Left renal cortex interstitium (tissue), 4 donors: ENCODE measurements around the gene MAST4. TPM values are rescaled to one million over a fixed set of nuclear protein-coding genes. Genes with fewer than 3 reads are reported as not detected.

ENCODE experiments used
- DNase-seq, 4 donors: peaks; one replicate each; pipeline ENCODE4 v3.0.0-alpha.2; 2013; ENCODE audit warnings: low read depth in 4 of 4, low spot score in 2 of 4, missing footprints in 1 of 4
- polyA plus RNA-seq, 4 donors: library from polyadenylated mRNA; unstranded; fragments of 120-200 nt; gene quantifications; one replicate each; pipeline ENCODE4 v1.2.1, GENCODE V29; 2013; ENCODE audit not compliant: insufficient read length in 4 of 4

Gene MAST4
- polyA plus RNA-seq, 4 donors = 13.5 to 18.7 (median 16.1) TPM

GRCh38 chr5:66864240-66864884, 268.2 kb downstream of the MAST4 start:
- no peak for DNase-seq

DNA sequence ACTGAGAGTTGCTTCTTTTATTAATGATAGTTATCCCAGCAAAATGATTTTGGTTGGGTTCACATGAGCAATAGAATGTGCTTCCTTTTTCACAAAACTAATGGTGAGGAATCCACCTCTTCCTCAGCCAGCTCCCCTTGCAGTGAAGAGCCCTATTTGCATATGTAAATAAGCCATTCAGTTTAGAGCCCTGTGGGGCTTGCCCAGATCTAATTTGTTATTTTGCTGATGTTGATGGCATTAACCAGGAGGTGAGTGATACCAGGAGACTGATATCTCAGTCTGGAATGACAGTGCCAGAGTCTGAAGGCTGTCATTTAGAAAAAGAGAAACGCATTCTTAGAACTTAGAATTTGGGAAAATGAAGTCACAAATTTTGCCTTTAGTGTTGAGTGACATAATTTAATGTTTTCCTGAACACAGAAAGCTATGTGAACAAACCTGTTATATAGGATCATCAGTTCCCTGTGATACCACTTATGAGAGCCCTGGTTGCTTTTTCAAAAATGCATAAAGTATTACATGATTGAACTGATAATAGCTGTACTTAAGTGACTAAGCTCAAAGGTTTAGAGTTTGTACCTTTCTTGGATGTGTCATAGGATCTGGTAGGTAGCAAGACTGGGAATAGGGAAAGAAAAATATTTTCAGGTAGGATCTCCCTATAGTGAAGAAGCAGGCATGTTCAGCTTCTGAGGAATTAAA, 271.6 kb downstream of the MAST4 start:
- no peak for DNase-seq

DNA sequence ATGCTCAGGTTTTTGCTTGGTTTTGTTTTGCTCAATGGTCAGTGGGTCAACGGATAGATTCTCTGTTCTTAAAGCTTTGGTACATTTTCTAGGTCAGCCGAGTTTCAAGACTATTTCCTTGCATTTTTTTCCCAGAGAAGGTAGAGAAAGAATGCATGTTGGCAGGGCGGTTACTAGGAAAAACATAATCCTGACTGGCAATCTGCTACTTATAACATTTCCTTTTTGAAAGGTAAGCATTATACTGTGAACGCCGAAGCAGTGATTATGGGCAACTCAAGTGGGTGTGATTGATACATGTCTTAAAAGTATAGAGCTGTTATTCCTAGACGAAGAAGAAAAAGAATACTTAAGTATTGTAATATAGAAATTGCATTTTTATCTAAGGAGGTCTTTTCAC, 273.2 kb downstream of the MAST4 start:
- no peak for DNase-seq

- no peak for DNase-seq
Measured at GRCh38 chr5:66870708-66871107, 274.5 kb downstream of the MAST4 start.

DNA sequence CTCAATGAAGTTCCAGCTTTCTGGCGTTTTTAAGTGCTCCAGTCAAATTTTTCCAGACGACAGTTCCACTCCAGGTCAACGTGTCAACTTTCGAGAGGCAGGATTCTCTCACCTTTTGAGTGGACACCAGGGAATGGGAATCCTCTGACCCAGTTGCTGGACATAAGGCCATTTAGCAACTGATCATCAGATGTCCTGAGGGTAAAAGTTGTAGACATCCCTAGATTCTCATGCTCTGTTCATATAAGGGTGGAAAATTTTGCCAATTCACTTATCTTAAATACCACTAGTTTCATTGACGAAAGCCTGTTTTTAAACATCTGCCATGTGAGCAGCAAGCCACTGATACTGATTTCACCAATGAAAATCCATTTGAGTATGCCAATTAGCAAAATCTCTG, 275.5 kb downstream of the MAST4 start:
- no peak for DNase-seq

DNA sequence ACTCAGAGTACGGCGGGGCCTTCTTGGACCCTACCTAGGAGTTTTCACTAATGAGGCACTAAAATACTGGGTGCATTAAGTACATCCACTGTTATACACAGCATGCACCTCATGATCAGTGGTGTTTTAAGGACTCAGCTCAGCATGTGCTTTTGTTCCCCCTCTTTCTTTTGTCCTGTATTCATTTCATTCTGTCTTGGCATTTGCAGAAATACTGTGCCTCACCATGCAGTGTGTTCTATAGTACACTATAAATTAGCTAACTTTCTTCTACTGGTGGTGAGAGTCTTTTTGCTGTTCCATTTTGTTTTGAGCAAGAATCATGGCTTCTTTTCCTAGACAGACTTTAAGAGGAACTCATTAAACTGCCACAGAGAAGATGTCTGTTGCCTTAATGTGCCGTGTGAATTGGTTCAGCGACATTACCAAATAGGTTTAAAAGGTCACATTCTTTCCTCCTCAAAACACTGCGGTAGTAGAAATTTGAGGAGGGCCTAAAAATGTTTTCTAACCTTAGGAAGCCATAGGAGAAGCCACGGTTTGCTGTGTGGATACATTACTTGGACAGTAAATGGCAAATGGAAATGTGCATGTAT, 276.6 kb downstream of the MAST4 start:
- DNase-seq = no peak

DNA sequence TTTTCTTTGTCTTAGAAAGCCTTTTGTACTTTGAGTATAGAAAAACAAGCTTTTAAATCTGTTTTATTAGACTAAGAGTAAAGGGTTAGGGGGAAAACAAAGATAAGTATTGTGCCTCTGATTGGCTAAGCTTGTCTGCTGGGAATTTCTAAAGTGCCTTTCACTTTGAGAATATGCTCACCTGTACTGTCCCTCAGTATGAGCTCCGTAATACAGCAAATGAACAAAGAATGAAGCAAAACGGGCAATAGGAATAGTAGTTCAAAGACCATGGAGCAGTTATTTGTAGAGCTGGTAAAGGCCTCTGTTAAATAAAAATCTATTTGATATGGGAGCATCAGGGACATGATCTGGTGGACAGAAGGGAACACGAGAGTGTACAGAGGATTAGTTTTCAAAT, 277.8 kb downstream of the MAST4 start:
- no peak for DNase-seq

DNA sequence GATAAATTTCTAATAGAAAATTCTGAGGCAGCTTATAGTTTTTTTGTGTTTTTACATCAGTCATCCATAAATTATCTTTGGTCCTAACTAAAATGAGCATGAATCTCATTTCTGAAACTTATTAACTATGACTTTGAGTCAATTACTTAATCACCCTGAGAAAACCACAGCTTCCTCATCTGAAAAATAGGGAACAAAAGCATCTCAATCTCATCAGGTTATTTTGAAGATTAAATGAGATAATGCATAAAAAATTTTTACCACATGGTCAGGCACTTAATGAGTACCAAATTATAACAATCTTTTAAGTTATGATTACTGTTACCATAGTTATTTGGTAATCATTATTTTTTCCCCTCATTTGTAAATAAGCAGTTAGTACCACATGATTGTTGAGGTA, 279.1 kb downstream of the MAST4 start:
- no peak for DNase-seq

GRCh38 chr5:66876266-66876807, 280.1 kb downstream of the MAST4 start:
- no peak for DNase-seq

DNA sequence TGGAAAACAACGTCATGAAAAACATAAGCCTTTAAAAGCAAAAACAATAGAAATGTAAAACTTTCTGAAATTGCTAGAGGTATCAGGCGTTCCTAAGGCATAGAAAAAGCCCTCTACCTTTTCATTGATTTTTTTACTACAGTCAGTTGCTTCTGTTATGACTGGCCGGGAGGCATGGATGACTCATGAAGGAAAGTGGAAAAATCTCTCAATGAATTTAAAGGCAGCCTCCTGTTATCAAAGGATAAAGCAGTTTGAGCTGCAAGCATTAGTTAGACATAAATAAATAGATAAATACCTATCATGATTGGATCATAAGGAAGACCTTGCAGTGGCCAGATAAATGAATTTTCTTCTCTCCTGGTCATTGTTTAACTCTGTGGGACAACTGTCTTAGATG, 281.6 kb downstream of the MAST4 start:
- no peak for DNase-seq

DNA sequence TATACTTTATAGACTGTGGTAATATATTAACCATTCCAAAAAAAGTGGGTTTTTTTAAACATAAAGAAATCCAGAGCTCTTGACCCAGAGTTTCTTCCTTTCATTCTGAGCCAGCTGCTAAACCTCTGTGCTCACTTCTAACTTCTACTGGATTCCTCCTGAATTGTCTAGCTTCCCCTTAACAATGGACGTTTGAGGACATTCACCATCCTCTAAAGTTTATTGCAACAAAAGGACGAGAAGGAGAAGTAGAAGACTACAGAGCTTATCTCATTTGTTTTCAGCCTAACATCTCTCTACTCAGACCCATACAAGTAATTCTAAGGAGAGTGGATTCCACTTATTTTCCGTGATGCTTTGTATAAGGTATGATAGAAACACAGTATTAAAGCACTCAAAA, 284.2 kb downstream of the MAST4 start:
- DNase-seq = no peak

GRCh38 chr5:66881480-66882161, 285.4 kb downstream of the MAST4 start:
- DNase-seq = no peak

DNA sequence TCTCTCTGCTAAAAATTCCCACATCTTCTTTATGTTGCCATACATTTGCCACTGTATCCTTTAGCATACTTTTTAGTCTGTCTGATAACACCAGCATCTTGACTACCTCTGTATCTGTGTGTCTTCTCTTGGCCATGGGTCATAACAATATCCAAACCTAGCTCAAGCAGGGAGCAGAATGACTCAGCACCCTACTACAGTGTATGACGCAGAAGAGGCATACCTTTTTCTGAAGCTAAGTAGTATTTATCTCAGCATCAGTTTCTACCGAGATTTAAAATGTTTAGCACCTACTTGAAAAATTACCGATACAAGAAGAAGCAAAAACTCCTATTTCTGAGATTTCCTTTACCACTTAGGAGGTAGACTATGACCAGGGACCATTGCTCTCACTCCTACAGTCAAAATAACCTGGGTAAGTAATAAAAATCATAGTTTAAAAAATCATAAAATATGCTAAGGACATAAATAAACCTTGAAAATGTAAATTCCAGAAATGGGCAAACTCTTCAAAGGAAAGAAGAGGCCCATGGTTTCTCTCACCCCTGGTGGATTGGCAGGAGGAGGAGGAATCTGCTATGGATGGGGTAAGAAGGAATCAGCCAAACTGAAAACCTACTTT, 286.5 kb downstream of the MAST4 start:
- no peak for DNase-seq

DNA sequence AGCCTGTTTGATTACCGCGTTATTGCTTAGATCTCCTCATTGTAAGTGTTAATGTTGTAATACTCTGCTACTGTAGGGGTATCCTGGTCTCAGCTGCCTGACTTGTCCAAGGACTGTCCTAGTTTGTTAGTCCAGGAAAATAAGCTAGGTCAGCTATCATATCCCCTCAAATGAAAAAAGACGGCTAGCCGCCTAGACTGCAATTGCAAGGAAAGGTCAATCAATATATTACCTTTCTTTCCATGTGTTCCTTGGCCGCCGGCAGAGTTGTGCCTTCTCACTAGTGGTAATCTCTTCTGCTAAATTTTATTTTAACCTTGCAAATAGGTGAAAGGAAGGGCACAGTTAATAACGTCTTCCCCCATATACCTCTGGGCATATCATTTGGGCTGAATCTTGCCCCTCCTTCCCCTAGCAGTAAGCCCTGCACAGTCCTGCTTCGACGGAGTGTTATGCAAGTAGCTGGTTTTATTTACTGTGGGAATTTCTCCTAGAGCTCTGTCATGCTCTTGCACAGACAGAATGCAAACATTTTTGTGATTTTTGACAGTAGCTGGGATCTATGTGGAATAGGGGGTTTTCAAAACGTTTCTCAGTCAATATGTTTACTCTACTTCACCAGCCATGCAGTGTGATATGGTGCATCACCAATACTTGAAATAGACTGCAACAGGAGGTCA, 288.5 kb downstream of the MAST4 start:
- DNase-seq = no peak

DNA sequence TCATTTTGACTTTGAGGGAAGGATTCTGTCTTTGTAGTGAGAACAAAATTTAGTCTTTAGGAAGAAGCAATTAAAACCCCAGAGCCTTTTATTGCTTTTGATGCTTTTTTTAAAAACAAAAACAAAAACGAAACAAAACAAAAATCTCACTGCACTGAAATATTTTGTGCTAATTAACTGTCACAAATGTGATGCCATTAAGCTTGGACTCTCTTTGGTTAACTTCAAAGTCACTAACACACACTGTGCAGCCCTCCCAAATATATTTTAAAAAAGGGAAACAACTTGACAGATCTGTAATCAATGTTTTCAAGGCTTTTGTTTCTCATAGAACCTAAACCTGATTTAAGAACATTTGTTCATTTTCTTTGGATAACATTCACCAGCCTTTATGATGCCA, 290.7 kb downstream of the MAST4 start:
- DNase-seq = no peak

DNA sequence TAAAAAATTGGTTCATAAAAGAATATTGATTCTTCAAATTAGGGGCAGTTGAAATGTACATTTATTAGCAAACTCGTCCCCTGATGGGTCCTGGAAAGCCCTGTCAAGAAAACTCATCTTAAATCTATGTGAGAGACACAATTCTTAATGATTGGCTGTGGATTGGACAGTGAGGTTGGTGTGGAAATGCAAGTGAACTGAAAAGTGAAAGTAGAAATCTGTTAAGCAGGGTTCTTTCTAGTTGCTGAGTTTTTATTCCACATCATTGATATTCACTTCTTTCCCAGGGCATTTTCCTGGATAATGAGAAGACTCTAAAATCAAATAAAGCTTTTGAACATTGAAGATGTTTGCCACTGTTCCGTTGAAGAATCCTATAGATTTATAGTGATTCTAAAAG, 292.4 kb downstream of the MAST4 start:
- DNase-seq = no peak

DNA sequence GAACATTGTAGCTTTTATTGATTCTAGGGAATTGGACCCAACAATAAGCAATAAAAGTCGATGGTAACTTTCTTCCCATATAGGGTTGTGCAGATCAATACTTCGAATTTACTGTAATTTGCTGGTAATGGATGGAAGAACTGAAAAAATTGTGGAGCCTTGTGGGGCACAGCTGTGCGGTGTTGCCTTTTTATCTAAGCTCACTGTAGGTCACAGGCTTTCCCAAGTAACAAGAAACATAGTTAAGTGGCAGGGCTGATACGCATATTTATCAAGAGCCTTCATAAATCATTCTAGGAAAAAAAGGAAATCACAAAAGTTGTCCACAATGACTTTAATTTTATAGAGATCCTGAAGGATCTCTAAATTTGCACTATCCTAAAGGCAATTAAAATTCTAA, 292.9 kb downstream of the MAST4 start:
- DNase-seq = no peak

- DNase-seq = no peak
Measured at GRCh38 chr5:66889524-66889923, 293.3 kb downstream of the MAST4 start.

DNA sequence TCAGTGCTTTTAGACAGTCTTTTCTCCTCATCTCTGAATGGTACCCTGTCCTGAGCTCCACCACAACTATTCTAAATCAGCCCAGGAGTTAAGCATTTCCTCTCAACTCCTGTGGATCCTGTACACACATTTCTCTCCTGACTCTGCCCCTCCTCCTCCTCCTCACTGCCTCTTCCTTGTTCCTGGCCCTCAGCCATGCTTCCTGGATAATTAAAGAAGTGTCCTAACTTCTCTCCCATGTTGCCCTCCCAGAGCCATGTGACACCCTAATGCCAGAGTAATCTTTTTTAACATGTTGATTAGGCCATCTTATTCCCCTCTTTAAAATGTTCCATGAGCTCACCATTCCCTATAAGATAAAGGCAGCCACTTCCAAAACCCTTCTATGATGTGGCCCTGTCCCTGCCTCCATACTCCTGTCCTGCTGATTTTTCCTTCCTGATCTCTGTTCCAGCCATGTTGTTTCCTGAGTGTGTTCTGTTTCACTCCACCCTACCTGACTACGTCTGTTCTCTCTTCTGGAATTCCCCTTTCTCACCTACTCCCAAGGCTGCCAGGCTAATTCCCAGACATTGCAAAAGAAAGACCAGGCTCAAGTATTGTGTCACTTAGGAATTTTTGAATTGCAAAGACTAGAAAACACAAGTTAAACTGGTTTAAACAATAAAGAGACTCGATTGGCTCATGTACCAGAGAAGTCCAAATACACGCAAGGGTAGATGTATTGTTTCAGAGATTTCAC, 295.2 kb downstream of the MAST4 start:
- DNase-seq = no peak

- DNase-seq = no peak
Measured at GRCh38 chr5:66892716-66893115, 296.5 kb downstream of the MAST4 start.
